ENCODE measurements around the gene MPP1. TPM values are rescaled to one million over a fixed set of nuclear protein-coding genes. Genes with fewer than 3 reads are reported as not detected.

Gene MPP1
- total and polyA plus RNA-seq, 3 experiments from 2014 or later, result 12.8 to 14.7 (median 13.0) TPM

DNA sequence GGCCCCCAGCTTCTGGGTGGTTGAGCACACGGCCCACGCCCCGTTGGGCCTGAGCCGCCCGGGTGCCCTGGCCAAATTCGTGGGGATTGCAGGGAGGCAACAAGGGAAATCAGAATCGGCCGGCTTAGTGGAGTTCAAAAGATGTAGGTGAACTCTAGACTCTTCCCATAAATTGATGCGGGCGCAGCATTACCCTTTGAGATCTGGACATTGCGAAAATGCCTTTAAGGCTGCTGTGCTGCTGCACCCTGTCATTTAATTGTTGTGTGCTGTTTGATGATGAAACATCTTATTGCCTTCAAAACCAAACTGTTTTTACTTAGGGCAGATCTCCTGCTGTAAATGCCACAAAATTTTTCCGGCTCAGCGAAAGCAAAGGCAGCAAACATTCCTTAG is 409 bp upstream of the MPP1 start:
- peak overlapping the region; percentile 70 to 89 (median 83) for H3K4me3 Mint-ChIP-seq
- CTCF ChIA-PET, result no interaction called here
- DNase-seq, result no peak
- Histone ChIP-seq H3K27me3 (ENCODE audit: insufficient read depth, low read length, poor library complexity, severe bottlenecking) (no peaks in the 10 kb centered on the region), H3K27ac (ENCODE audit: low read depth, low read length) (peak overlapping the region; percentile 67), H3K9me3 (ENCODE audit: low read length) (no peaks in the 10 kb centered on the region), H3K4me1 (ENCODE audit: insufficient read depth, low read length) (peaks cover 10% of the 10 kb centered on the region), H3K36me3 (ENCODE audit: insufficient read depth, low read length) (no peaks in the 10 kb centered on the region), H3K4me3 (ENCODE audit: low read length) (peak overlapping the region; percentile 47)
- peaks cover 21 to 38% (median 24%) of the 10 kb centered on the region in 3 donors for H3K4me1 Mint-ChIP-seq
- no peaks in the 10 kb centered on the region for H3K36me3 Mint-ChIP-seq
- POLR2A ChIA-PET, result no interaction called here
- H3K9me3 Mint-ChIP-seq, result peaks cover 0 to 2% (median 0%) of the 10 kb centered on the region in 5 donors
- peak overlapping the region in 3 of 8 donors; percentile 42 to 55 (median 50) for H3K27ac Mint-ChIP-seq
- H3K27me3 Mint-ChIP-seq, result no peaks in the 10 kb centered on the region

- peaks cover 0 to 2% (median 0%) of the 10 kb centered on the region in 5 donors for H3K9me3 Mint-ChIP-seq
- peak overlapping the region; percentile 70 to 89 (median 81) for H3K4me3 Mint-ChIP-seq
- H3K27ac ChIP-seq (ENCODE audit: low read depth, low read length), result peak overlapping the region; percentile 75
- no peaks in the 10 kb centered on the region for H3K36me3 ChIP-seq (ENCODE audit: insufficient read depth, low read length)
- H3K4me1 ChIP-seq (ENCODE audit: insufficient read depth, low read length), result peaks cover 23% of the 10 kb centered on the region
- no peaks in the 10 kb centered on the region for H3K36me3 Mint-ChIP-seq
- H3K9me3 ChIP-seq (ENCODE audit: low read length), result no peaks in the 10 kb centered on the region
- H3K4me1 Mint-ChIP-seq, result peaks cover 18 to 29% (median 18%) of the 10 kb centered on the region in 3 donors
- peak overlapping the region; percentile 47 for H3K4me3 ChIP-seq (ENCODE audit: low read length)
- no peaks in the 10 kb centered on the region for H3K27me3 Mint-ChIP-seq
- H3K27me3 ChIP-seq (ENCODE audit: insufficient read depth, low read length, poor library complexity, severe bottlenecking), result no peaks in the 10 kb centered on the region
- CTCF ChIA-PET, result no interaction called here
- POLR2A ChIA-PET, result no interaction called here
- no peak for DNase-seq
- peak overlapping the region in 4 of 8 donors; percentile 2 to 78 (median 42) for H3K27ac Mint-ChIP-seq
Observed at GRCh38 chrX:154804261-154804956, 876 bp downstream of the MPP1 start.

GRCh38 chrX:154802947-154803346 is 2.3 kb downstream of the MPP1 start:
- Mint-ChIP-seq H3K9me3 (peaks cover 0 to 2% (median 0%) of the 10 kb centered on the region in 5 donors), H3K4me1 (peaks cover 18 to 25% (median 18%) of the 10 kb centered on the region in 3 donors), H3K4me3 (peak overlapping the region in 1 of 7 donors; percentile 6), H3K27me3 (no peaks in the 10 kb centered on the region), H3K36me3 (peaks cover 0 to 1% (median 0%) of the 10 kb centered on the region in 3 donors), H3K27ac (no peak overlapping the region)
- peak overlapping the region; percentile 75 for H3K27ac ChIP-seq (ENCODE audit: low read depth, low read length)
- H3K36me3 ChIP-seq (ENCODE audit: insufficient read depth, low read length), result no peaks in the 10 kb centered on the region
- no peak overlapping the region for H3K4me3 ChIP-seq (ENCODE audit: low read length)
- H3K9me3 ChIP-seq (ENCODE audit: low read length), result no peaks in the 10 kb centered on the region
- no peaks in the 10 kb centered on the region for H3K27me3 ChIP-seq (ENCODE audit: insufficient read depth, low read length, poor library complexity, severe bottlenecking)
- POLR2A ChIA-PET, result no interaction called here
- H3K4me1 ChIP-seq (ENCODE audit: insufficient read depth, low read length), result peaks cover 27% of the 10 kb centered on the region
- CTCF ChIA-PET, result interaction anchor here (1.0 kb wide), 1 partner anchor 37 kb away, joined by 3 read pairs; no protein-coding TSS in a partner anchor
- DNase-seq, result no peak

GRCh38 chrX:154800478-154801210 is 4.6 kb downstream of the MPP1 start:
- ChIA-PET CTCF (no interaction called here), POLR2A (no interaction called here)
- Histone ChIP-seq H3K27ac (ENCODE audit: low read depth, low read length) (peak overlapping the region; percentile 78), H3K9me3 (ENCODE audit: low read length) (no peaks in the 10 kb centered on the region), H3K4me3 (ENCODE audit: low read length) (no peak overlapping the region), H3K4me1 (ENCODE audit: insufficient read depth, low read length) (peaks cover 27% of the 10 kb centered on the region), H3K27me3 (ENCODE audit: insufficient read depth, low read length, poor library complexity, severe bottlenecking) (no peaks in the 10 kb centered on the region), H3K36me3 (ENCODE audit: insufficient read depth, low read length) (no peaks in the 10 kb centered on the region)
- H3K36me3 Mint-ChIP-seq, result peaks cover 0 to 1% (median 0%) of the 10 kb centered on the region in 3 donors
- H3K4me1 Mint-ChIP-seq, result peaks cover 13 to 20% (median 15%) of the 10 kb centered on the region in 3 donors
- H3K4me3 Mint-ChIP-seq, result no peak overlapping the region
- peaks cover 0 to 3% of the 10 kb centered on the region in 2 donors for H3K27me3 Mint-ChIP-seq
- H3K9me3 Mint-ChIP-seq, result no peaks in the 10 kb centered on the region
- no peak for DNase-seq
- no peak overlapping the region for H3K27ac Mint-ChIP-seq

DNA sequence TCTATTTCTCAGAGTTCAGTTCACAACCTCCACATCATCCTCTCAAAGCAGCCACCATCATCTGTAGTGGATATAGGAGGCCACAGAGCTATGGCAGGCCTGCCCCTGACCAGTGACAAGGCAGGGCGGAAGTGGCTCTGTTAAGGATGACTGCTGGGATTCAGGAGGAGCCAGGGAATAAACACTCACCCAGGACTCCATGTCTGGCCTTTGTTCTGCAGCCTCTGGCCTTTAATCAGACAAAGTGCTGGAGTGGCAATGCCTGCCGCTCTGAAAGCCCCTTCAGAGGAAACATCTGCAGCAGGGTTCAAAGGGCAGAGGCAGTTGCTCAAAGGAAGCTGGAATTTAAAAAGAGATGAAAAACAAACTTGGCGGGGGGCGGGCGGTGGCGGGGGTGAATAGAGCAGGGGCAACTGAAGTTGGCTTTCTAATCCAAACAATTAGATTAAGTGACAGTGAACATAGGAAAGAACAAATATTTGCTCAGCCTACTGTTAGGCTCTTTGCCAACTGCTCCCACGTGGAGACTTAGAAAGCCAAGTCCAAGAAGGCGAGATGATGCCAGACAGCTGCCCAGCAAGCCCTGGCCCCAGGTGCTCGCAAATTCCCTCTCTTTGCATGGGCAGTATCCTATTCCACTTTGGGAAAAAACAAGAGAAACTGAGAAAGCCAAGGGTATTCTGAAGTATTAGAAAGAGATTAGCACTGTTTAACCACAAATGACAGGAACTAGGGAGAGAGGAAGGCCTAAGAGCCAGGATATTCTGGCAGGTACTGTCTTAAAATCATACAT is 5.5 kb downstream of the MPP1 start:
- no peak overlapping the region for H3K4me3 ChIP-seq (ENCODE audit: low read length)
- no peaks in the 10 kb centered on the region for H3K9me3 Mint-ChIP-seq
- peaks cover 0 to 3% of the 10 kb centered on the region in 2 donors for H3K27me3 Mint-ChIP-seq
- no peak for DNase-seq
- peaks cover 11 to 16% (median 13%) of the 10 kb centered on the region in 3 donors for H3K4me1 Mint-ChIP-seq
- H3K4me3 Mint-ChIP-seq, result no peak overlapping the region
- H3K27ac ChIP-seq (ENCODE audit: low read depth, low read length), result peak overlapping the region; percentile 78
- H3K4me1 ChIP-seq (ENCODE audit: insufficient read depth, low read length), result peaks cover 27% of the 10 kb centered on the region
- H3K27me3 ChIP-seq (ENCODE audit: insufficient read depth, low read length, poor library complexity, severe bottlenecking), result no peaks in the 10 kb centered on the region
- no peak overlapping the region for H3K27ac Mint-ChIP-seq
- peaks cover 0 to 1% (median 0%) of the 10 kb centered on the region in 3 donors for H3K36me3 Mint-ChIP-seq
- ChIA-PET CTCF (no interaction called here), POLR2A (no interaction called here)
- H3K36me3 ChIP-seq (ENCODE audit: insufficient read depth, low read length), result no peaks in the 10 kb centered on the region
- no peaks in the 10 kb centered on the region for H3K9me3 ChIP-seq (ENCODE audit: low read length)

- Histone ChIP-seq H3K36me3 (ENCODE audit: insufficient read depth, low read length) (no peaks in the 10 kb centered on the region), H3K4me1 (ENCODE audit: insufficient read depth, low read length) (peaks cover 20% of the 10 kb centered on the region), H3K27ac (ENCODE audit: low read depth, low read length) (peak overlapping the region; percentile 78), H3K4me3 (ENCODE audit: low read length) (no peak overlapping the region), H3K27me3 (ENCODE audit: insufficient read depth, low read length, poor library complexity, severe bottlenecking) (no peaks in the 10 kb centered on the region), H3K9me3 (ENCODE audit: low read length) (no peaks in the 10 kb centered on the region)
- ChIA-PET POLR2A (no interaction called here), CTCF (no interaction called here)
- peaks cover 0 to 1% (median 0%) of the 10 kb centered on the region in 3 donors for H3K36me3 Mint-ChIP-seq
- H3K9me3 Mint-ChIP-seq, result no peaks in the 10 kb centered on the region
- H3K4me3 Mint-ChIP-seq, result no peak overlapping the region
- peak overlapping the region in 1 of 8 donors; percentile 1 for H3K27ac Mint-ChIP-seq
- H3K4me1 Mint-ChIP-seq, result peaks cover 3 to 4% (median 4%) of the 10 kb centered on the region in 3 donors
- H3K27me3 Mint-ChIP-seq, result peaks cover 0 to 3% of the 10 kb centered on the region in 2 donors
- no peak for DNase-seq
Observed at GRCh38 chrX:154797006-154797405, 8.3 kb downstream of the MPP1 start.

GRCh38 chrX:154795016-154795415 is 10.3 kb downstream of the MPP1 start:
- no peak overlapping the region for H3K4me3 ChIP-seq (ENCODE audit: low read length)
- ChIA-PET POLR2A (no interaction called here), CTCF (no interaction called here)
- H3K36me3 Mint-ChIP-seq, result peaks cover 0 to 1% (median 0%) of the 10 kb centered on the region in 3 donors
- H3K27me3 ChIP-seq (ENCODE audit: insufficient read depth, low read length, poor library complexity, severe bottlenecking), result no peaks in the 10 kb centered on the region
- peaks cover 11% of the 10 kb centered on the region for H3K4me1 ChIP-seq (ENCODE audit: insufficient read depth, low read length)
- H3K9me3 ChIP-seq (ENCODE audit: low read length), result no peaks in the 10 kb centered on the region
- H3K27me3 Mint-ChIP-seq, result peaks cover 0 to 3% of the 10 kb centered on the region in 2 donors
- no peaks in the 10 kb centered on the region for H3K36me3 ChIP-seq (ENCODE audit: insufficient read depth, low read length)
- no peak overlapping the region for H3K4me3 Mint-ChIP-seq
- H3K27ac Mint-ChIP-seq, result no peak overlapping the region
- peaks cover 0 to 4% (median 2%) of the 10 kb centered on the region in 3 donors for H3K4me1 Mint-ChIP-seq
- no peaks in the 10 kb centered on the region for H3K9me3 Mint-ChIP-seq
- no peak for DNase-seq
- H3K27ac ChIP-seq (ENCODE audit: low read depth, low read length), result no peak overlapping the region
